NCI-H2029 treated with DMSO at 0.1 percent for 48 hours (cell line): ENCODE results near the gene MTX1.

Experiments
- DNase-seq: peaks from one replicate; lab custom pipeline; 2025; lab: John Stamatoyannopoulos, UW

Gene MTX1

GRCh38 chr1:155174324-155175280 lies 33.9 kb upstream of the MTX1 start:
- no peak for DNase-seq

- DNase-seq = no peak
These were observed 33.1 kb upstream of the MTX1 start for GRCh38 chr1:155175281-155175926.

GRCh38 chr1:155175927-155176371 lies 32.5 kb upstream of the MTX1 start:
- no peak for DNase-seq

- peak; percentile 73 for DNase-seq
These were observed 31.9 kb upstream of the MTX1 start for GRCh38 chr1:155176544-155177071.

- DNase-seq = no peak
These were observed 31.1 kb upstream of the MTX1 start for GRCh38 chr1:155177192-155177917.

- no peak for DNase-seq
These were observed 30.6 kb upstream of the MTX1 start for GRCh38 chr1:155177918-155178281.

- no peak for DNase-seq
These were observed 29.9 kb upstream of the MTX1 start for GRCh38 chr1:155178441-155179111.

- no peak for DNase-seq
These were observed 29.1 kb upstream of the MTX1 start for GRCh38 chr1:155179112-155180031.

GRCh38 chr1:155181371-155182051 lies 27.0 kb upstream of the MTX1 start:
- DNase-seq = no peak

- no peak for DNase-seq
These were observed 26.4 kb upstream of the MTX1 start for GRCh38 chr1:155182052-155182550.

- DNase-seq = no peak
These were observed 24.7 kb upstream of the MTX1 start for GRCh38 chr1:155183775-155184221.

GRCh38 chr1:155184351-155184811 lies 24.1 kb upstream of the MTX1 start:
- no peak for DNase-seq

- no peak for DNase-seq
These were observed 23.4 kb upstream of the MTX1 start for GRCh38 chr1:155184835-155185782.

GRCh38 chr1:155185783-155186066 lies 22.8 kb upstream of the MTX1 start:
- DNase-seq = no peak

GRCh38 chr1:155186067-155186793 lies 22.3 kb upstream of the MTX1 start:
- DNase-seq = peak; percentile 45

GRCh38 chr1:155186794-155187455 lies 21.6 kb upstream of the MTX1 start:
- no peak for DNase-seq

- no peak for DNase-seq
These were observed 21.0 kb upstream of the MTX1 start for GRCh38 chr1:155187456-155187891.
